Measurements from ENCODE around the gene SLC10A3. TPM values are rescaled to one million over a fixed set of nuclear protein-coding genes. Genes with fewer than 3 reads are reported as not detected.

Gene SLC10A3
- 10 to 100 TPM; 19.9 to 25.1 TPM for total RNA-seq

GRCh38 chrX:154490414-154491083, at the start of gene SLC10A3:
TSS of gene SLC10A3 (minus strand) at chrX:154490629. CDS start at chrX:154488940, 1,689 bp downstream.
- DNase-seq (peak; percentile 90 to 91), ATAC-seq (replicated peaks in 1 of 2) (peak; percentile 89 to 91)
- Mint-ChIP-seq H3K4me3 (peak within 1 kb of the TSS; percentile 90 to 95), H3K27me3 (ENCODE audit: low read depth) (no peaks in the 10 kb centered on the region), H3K4me1 (ENCODE audit: low read depth) (peaks cover 15% of the 10 kb centered on the region), H3K36me3 (ENCODE audit: insufficient read depth in 2 of 2) (peaks cover 0 to 10% of the 10 kb centered on the region in 2 donors), H3K27ac (peak within 1 kb of the TSS; percentile 95), H3K9me3 (no peaks in the 10 kb centered on the region)

DNA sequence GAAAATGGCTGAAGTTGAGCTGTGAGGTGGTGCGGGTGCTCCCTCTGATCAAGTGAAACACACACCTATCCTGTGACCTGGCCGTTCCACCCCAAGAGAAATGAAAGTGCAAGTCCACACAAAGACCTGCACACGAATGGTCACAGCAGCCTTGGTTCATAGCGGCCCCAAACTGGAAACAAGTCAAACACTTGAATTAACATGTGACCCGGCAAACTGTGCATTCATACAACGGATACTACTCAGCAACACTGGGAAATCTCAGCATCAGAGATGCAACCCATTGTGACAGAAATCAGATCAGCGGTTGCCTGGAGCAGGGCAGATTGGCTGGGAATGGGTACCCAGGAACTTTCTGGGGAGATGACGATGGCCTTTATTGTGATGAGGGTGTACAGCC, 48.6 kb upstream of the SLC10A3 start:
- ATAC-seq (replicated peaks in 1 of 2) (no peak), DNase-seq (no peak)
- Mint-ChIP-seq H3K9me3 (no peaks in the 10 kb centered on the region), H3K36me3 (ENCODE audit: insufficient read depth in 2 of 2) (peaks cover 0 to 3% of the 10 kb centered on the region in 2 donors), H3K4me3 (no peak overlapping the region), H3K27ac (peak overlapping the region; percentile 22), H3K27me3 (ENCODE audit: low read depth) (no peaks in the 10 kb centered on the region), H3K4me1 (ENCODE audit: low read depth) (peaks cover 38% of the 10 kb centered on the region)

- Mint-ChIP-seq H3K9me3 (no peaks in the 10 kb centered on the region), H3K36me3 (ENCODE audit: insufficient read depth in 2 of 2) (peaks cover 0 to 5% of the 10 kb centered on the region in 2 donors), H3K27ac (no peak overlapping the region), H3K27me3 (ENCODE audit: low read depth) (no peaks in the 10 kb centered on the region), H3K4me3 (no peak overlapping the region), H3K4me1 (ENCODE audit: low read depth) (peaks cover 14% of the 10 kb centered on the region)
- no peak for DNase-seq
- no peak for ATAC-seq (replicated peaks in 1 of 2)
Observed at GRCh38 chrX:154535892-154536291, 45.5 kb upstream of the SLC10A3 start.

GRCh38 chrX:154534526-154535322, 44.3 kb upstream of the SLC10A3 start:
- no peaks in the 10 kb centered on the region for H3K27me3 Mint-ChIP-seq (ENCODE audit: low read depth)
- H3K4me3 Mint-ChIP-seq = peak overlapping the region in 1 of 2 donors; percentile 27
- no peak overlapping the region for H3K27ac Mint-ChIP-seq
- DNase-seq (peak; percentile 89 to 91), ATAC-seq (replicated peaks in 1 of 2) (peak; percentile 96 to 97)
- H3K9me3 Mint-ChIP-seq = no peaks in the 10 kb centered on the region
- peaks cover 14% of the 10 kb centered on the region for H3K4me1 Mint-ChIP-seq (ENCODE audit: low read depth)
- peaks cover 0 to 3% of the 10 kb centered on the region in 2 donors for H3K36me3 Mint-ChIP-seq (ENCODE audit: insufficient read depth in 2 of 2)

GRCh38 chrX:154532690-154533089, 42.3 kb upstream of the SLC10A3 start:
- no peaks in the 10 kb centered on the region for H3K27me3 Mint-ChIP-seq (ENCODE audit: low read depth)
- H3K4me3 Mint-ChIP-seq = no peak overlapping the region
- DNase-seq (no peak), ATAC-seq (replicated peaks in 1 of 2) (no peak)
- peaks cover 0 to 3% of the 10 kb centered on the region in 2 donors for H3K36me3 Mint-ChIP-seq (ENCODE audit: insufficient read depth in 2 of 2)
- H3K27ac Mint-ChIP-seq = no peak overlapping the region
- H3K9me3 Mint-ChIP-seq = no peaks in the 10 kb centered on the region
- peaks cover 8% of the 10 kb centered on the region for H3K4me1 Mint-ChIP-seq (ENCODE audit: low read depth)

GRCh38 chrX:154531626-154532025, 41.2 kb upstream of the SLC10A3 start:
- Mint-ChIP-seq H3K4me3 (no peak overlapping the region), H3K27me3 (ENCODE audit: low read depth) (no peaks in the 10 kb centered on the region), H3K9me3 (no peaks in the 10 kb centered on the region), H3K27ac (no peak overlapping the region), H3K4me1 (ENCODE audit: low read depth) (peaks cover 17% of the 10 kb centered on the region), H3K36me3 (ENCODE audit: insufficient read depth in 2 of 2) (peaks cover 0 to 3% of the 10 kb centered on the region in 2 donors)
- ATAC-seq (replicated peaks in 1 of 2) (no peak), DNase-seq (no peak)

DNA sequence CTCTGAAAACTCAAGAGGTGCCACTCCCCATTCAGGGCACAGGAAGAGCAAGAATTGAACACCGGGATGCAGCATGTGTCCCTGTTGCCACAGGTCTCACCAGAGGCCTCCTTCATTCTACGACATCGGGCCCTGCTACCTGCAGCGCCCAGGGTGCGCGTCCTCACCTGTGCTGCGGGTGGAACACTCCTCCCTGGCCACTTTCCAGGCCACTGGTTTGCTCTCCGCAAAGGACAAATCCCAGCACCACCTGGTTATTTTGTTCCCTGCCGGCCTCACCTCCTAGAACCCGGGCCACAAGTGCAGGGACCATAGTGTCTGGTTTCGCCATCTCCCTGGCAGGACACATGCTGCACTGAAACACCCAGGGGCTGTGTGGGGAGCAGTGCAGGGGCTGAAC, 39.9 kb upstream of the SLC10A3 start:
- H3K4me1 Mint-ChIP-seq (ENCODE audit: low read depth) = peaks cover 28% of the 10 kb centered on the region
- ATAC-seq (replicated peaks in 1 of 2) = no peak
- no peak overlapping the region for H3K27ac Mint-ChIP-seq
- no peaks in the 10 kb centered on the region for H3K27me3 Mint-ChIP-seq (ENCODE audit: low read depth)
- no peak overlapping the region for H3K4me3 Mint-ChIP-seq
- no peak for DNase-seq
- H3K9me3 Mint-ChIP-seq = no peaks in the 10 kb centered on the region
- peaks cover 0 to 3% of the 10 kb centered on the region in 2 donors for H3K36me3 Mint-ChIP-seq (ENCODE audit: insufficient read depth in 2 of 2)

DNA sequence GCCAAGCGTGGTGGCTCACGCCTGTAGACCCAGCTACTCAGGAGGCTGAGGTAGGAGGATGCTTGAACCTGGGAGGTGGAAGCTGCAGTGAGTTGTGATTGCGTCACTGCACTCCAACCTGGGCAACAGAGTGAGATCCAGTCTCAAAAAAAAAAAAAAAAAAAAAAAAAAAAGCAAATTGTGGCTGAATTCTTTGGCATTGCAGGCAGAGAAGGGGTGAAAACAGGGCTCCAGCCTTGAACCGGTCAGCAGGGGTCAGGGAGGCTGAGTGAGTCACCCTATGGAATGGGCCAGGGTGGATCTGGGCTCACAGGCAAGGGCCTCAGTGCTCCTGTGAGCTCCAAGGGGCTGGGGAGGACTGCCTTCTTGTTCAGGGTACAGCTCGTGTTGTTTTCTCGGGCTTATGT, 38.8 kb upstream of the SLC10A3 start:
- DNase-seq (no peak), ATAC-seq (replicated peaks in 1 of 2) (no peak)
- H3K27ac Mint-ChIP-seq = no peak overlapping the region

DNA sequence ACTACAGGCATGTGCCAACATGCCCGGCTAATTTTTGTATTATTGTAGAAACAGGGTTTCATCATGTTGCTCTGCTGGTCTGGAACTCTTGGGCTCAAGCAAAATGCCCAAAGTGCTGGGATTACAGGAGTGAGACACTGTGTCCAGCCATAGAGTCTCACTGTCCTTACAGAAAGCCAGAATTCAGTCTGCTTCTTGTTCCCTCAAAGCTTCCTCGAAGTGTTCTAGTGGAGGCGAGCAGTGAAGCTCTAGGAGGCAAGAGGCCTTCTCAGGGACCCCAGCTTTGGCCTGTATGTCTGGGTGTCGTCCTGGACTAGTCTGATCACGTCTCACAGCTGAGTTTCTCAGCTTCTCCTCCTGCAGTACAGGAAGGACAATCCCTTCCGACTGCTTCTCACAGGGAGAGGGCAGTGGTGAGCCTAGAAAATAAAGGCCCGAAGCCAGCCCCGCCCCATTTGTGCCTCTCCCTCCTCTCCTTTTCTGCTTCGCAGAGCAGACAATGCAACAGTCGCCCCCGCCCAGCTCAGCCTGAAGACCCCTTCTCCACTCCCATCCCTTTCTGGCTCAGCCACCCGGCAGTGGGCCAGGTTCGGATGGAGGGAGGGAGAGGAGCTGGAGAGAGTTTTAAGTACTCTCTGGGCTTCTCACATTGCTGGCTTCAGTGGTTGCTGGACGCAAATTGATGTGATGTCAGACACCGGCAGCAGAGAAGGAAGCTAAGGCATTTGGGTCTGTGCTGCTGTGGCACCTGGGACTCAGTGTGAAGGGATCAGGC, 36.7 kb upstream of the SLC10A3 start:
- peak overlapping the region; percentile 40 to 44 for H3K4me3 Mint-ChIP-seq
- H3K27ac Mint-ChIP-seq = peak overlapping the region; percentile 60
- ATAC-seq (replicated peaks in 1 of 2) (peak; percentile 94 to 96), DNase-seq (peak; percentile 70 to 72)
- H3K27me3 Mint-ChIP-seq (ENCODE audit: low read depth) = no peaks in the 10 kb centered on the region
- peaks cover 21% of the 10 kb centered on the region for H3K4me1 Mint-ChIP-seq (ENCODE audit: low read depth)
- peaks cover 0 to 3% of the 10 kb centered on the region in 2 donors for H3K36me3 Mint-ChIP-seq (ENCODE audit: insufficient read depth in 2 of 2)
- H3K9me3 Mint-ChIP-seq = no peaks in the 10 kb centered on the region

More for the DNA sequence above, 38.8 kb upstream of the SLC10A3 start:
- Mint-ChIP-seq H3K27me3 (ENCODE audit: low read depth) (no peaks in the 10 kb centered on the region), H3K9me3 (no peaks in the 10 kb centered on the region), H3K36me3 (ENCODE audit: insufficient read depth in 2 of 2) (peaks cover 0 to 3% of the 10 kb centered on the region in 2 donors), H3K4me1 (ENCODE audit: low read depth) (peaks cover 21% of the 10 kb centered on the region), H3K4me3 (no peak overlapping the region)

DNA sequence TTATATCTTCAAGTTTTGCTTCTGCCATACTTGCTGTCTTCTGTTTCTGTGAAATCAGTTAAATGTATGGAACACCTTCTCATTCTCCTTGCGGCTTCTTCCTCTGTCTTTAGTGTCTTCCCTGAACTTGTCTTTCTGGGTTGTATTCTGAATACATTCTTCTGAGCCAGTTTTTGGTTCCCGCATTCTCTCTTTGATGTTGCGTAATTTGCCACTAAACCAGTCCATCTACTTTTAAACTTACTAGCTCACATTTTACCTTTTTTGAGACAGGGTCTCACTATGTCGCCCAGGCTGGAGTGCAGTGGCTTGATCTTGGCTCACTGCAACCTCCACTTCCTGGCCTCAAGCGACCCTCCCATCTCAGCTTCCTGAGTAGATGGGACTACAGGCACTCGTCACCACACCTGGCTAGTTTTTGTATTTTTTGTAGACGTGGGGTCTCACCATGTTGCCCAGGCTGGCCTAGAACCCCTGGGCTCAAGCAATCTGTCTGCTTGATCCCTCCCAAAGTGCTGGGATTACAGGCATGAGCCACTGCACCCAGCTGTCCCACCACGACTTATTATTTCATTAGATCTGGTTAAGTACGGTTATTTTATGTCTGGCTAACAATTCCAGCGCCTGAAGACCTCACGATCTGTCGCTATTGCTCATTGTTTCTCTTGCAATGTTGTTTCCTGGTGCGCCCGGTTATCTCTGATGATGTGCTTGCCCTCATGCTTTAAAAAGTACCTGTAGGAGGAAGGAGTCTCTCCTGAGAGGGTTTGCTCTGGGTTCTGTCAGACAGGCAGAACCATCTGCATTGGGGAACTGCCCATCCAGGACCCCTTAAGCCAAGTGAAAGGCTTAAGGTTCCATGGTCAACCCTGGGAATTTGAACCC, 35.4 kb upstream of the SLC10A3 start:
- no peak for DNase-seq
- peak overlapping the region; percentile 7 for H3K27ac Mint-ChIP-seq
- no peaks in the 10 kb centered on the region for H3K36me3 Mint-ChIP-seq (ENCODE audit: insufficient read depth in 2 of 2)
- H3K4me1 Mint-ChIP-seq (ENCODE audit: low read depth) = peaks cover 21% of the 10 kb centered on the region
- no peak overlapping the region for H3K4me3 Mint-ChIP-seq
- H3K27me3 Mint-ChIP-seq (ENCODE audit: low read depth) = no peaks in the 10 kb centered on the region
- ATAC-seq (replicated peaks in 1 of 2) = no peak
- no peaks in the 10 kb centered on the region for H3K9me3 Mint-ChIP-seq

GRCh38 chrX:154519389-154519788, 29.0 kb upstream of the SLC10A3 start:
- DNase-seq (no peak), ATAC-seq (replicated peaks in 1 of 2) (no peak)
- Mint-ChIP-seq H3K36me3 (ENCODE audit: insufficient read depth in 2 of 2) (no peaks in the 10 kb centered on the region), H3K27ac (no peak overlapping the region), H3K4me1 (ENCODE audit: low read depth) (peaks cover 14% of the 10 kb centered on the region), H3K4me3 (no peak overlapping the region), H3K9me3 (no peaks in the 10 kb centered on the region), H3K27me3 (ENCODE audit: low read depth) (peaks cover 6% of the 10 kb centered on the region)

GRCh38 chrX:154517101-154517781, 26.8 kb upstream of the SLC10A3 start:
- DNase-seq = no peak
- H3K27ac Mint-ChIP-seq = no peak overlapping the region
- H3K27me3 Mint-ChIP-seq (ENCODE audit: low read depth) = peaks cover 6% of the 10 kb centered on the region
- no peak for ATAC-seq (replicated peaks in 1 of 2)
- H3K4me1 Mint-ChIP-seq (ENCODE audit: low read depth) = peaks cover 25% of the 10 kb centered on the region
- peaks cover 2% of the 10 kb centered on the region in 2 donors for H3K36me3 Mint-ChIP-seq (ENCODE audit: insufficient read depth in 2 of 2)
- no peaks in the 10 kb centered on the region for H3K9me3 Mint-ChIP-seq
- peak overlapping the region; percentile 92 to 95 for H3K4me3 Mint-ChIP-seq
